22Rv1 (cell line): ENCODE results near the gene RFX7.

Experiments used
- ZFX ChIP-seq: fragments of 450-650 bp; IDR thresholded peaks from 2 replicates; pipeline ENCODE4 v1.6.1; 2017; ENCODE audit warnings: antibody characterized with exemption, borderline replicate concordance
- TF ChIP-seq, protein P1 (sequence below): fragments of 450-650 bp; IDR thresholded peaks from 2 replicates; pipeline ENCODE4 v1.5.1; 2017; ENCODE audit warnings: mild to moderate bottlenecking

GRCh38 chr15:56222302-56222701 lies 21.4 kb downstream of the RFX7 start:
- TF ChIP-seq, protein P1, sequence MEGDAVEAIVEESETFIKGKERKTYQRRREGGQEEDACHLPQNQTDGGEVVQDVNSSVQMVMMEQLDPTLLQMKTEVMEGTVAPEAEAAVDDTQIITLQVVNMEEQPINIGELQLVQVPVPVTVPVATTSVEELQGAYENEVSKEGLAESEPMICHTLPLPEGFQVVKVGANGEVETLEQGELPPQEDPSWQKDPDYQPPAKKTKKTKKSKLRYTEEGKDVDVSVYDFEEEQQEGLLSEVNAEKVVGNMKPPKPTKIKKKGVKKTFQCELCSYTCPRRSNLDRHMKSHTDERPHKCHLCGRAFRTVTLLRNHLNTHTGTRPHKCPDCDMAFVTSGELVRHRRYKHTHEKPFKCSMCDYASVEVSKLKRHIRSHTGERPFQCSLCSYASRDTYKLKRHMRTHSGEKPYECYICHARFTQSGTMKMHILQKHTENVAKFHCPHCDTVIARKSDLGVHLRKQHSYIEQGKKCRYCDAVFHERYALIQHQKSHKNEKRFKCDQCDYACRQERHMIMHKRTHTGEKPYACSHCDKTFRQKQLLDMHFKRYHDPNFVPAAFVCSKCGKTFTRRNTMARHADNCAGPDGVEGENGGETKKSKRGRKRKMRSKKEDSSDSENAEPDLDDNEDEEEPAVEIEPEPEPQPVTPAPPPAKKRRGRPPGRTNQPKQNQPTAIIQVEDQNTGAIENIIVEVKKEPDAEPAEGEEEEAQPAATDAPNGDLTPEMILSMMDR: no peak
- no peak for TF ChIP-seq ZFX
